Left kidney (tissue), 8 donors: ENCODE results near the gene ZNF248. TPM values are rescaled to one million over a fixed set of nuclear protein-coding genes. Genes with fewer than 3 reads are reported as not detected.
"Not testable (repeated sequence)": the region's sequence is repeated elsewhere in the genome, so short reads cannot be mapped to it uniquely, and the experiment has no call there.

Source experiments
- DNase-seq: peaks from one replicate; pipeline ENCODE4 v3.0.0-alpha.2; 2013
- long read RNA-seq, 8 donors: transcript quantifications; one replicate each; lab custom pipeline, GENCODE V29; 2026
- polyA plus RNA-seq: library from polyadenylated mRNA; unstranded; fragments of 120-200 nt; gene quantifications from one replicate; pipeline ENCODE4 v1.2.1, GENCODE V29; 2013; ENCODE audit not compliant: insufficient read length

ZNF248 gene
- 47.3 TPM for polyA plus RNA-seq
- long read RNA-seq, donor 1, full-length matches to known transcripts, result 9 of 9 reads
- long read RNA-seq, donor 1, partial matches to known transcripts, result 0 of 9 reads
- long read RNA-seq, donor 1, other reads (novel, unspliced or antisense), result 0 of 9 reads
- long read RNA-seq, donor 2, full-length matches to known transcripts, result 4 of 14 reads
- long read RNA-seq, donor 2, partial matches to known transcripts, result 0 of 14 reads
- long read RNA-seq, donor 2, other reads (novel, unspliced or antisense), result 10 of 14 reads
- long read RNA-seq, donor 3, full-length matches to known transcripts, result 4 of 28 reads
- long read RNA-seq, donor 3, partial matches to known transcripts, result 24 of 28 reads
- long read RNA-seq, donor 3, other reads (novel, unspliced or antisense), result 0 of 28 reads
- long read RNA-seq, donor 4, partial matches to known transcripts, result 0 of 1 reads
- long read RNA-seq, donor 4, other reads (novel, unspliced or antisense), result 0 of 1 reads
- long read RNA-seq, donor 5, full-length matches to known transcripts, result 8 of 8 reads
- long read RNA-seq, donor 5, partial matches to known transcripts, result 0 of 8 reads
- long read RNA-seq, donor 5, other reads (novel, unspliced or antisense), result 0 of 8 reads
- long read RNA-seq, donor 6, full-length matches to known transcripts, result 6 of 6 reads
- long read RNA-seq, donor 6, partial matches to known transcripts, result 0 of 6 reads
- long read RNA-seq, donor 6, other reads (novel, unspliced or antisense), result 0 of 6 reads
- long read RNA-seq, donor 7, full-length matches to known transcripts, result 11 of 22 reads
- long read RNA-seq, donor 7, partial matches to known transcripts, result 11 of 22 reads
- long read RNA-seq, donor 7, other reads (novel, unspliced or antisense), result 0 of 22 reads
- long read RNA-seq, donor 8, result 0 reads

- DNase-seq, result peak; percentile 97
Observed at GRCh38 chr10:37857287-37858211, at the start of gene ZNF248. Gene ZNF248 (minus strand): TSS chr10:37857610. CDS start chr10:37856310, 1,300 bp downstream.

GRCh38 chr10:37906382-37906781 lies 49.0 kb upstream of the ZNF248 start:
- DNase-seq, result no peak

- DNase-seq, result no peak
Observed at GRCh38 chr10:37896436-37896835, 39.0 kb upstream of the ZNF248 start.

- DNase-seq, result no peak
Observed at GRCh38 chr10:37895674-37896073, 38.3 kb upstream of the ZNF248 start.

- DNase-seq, result no peak
Observed at GRCh38 chr10:37885850-37886249, 28.4 kb upstream of the ZNF248 start.

- DNase-seq, result no peak
Observed at GRCh38 chr10:37872955-37873354, 15.5 kb upstream of the ZNF248 start.

GRCh38 chr10:37872283-37872682 lies 14.9 kb upstream of the ZNF248 start:
- no peak for DNase-seq

- DNase-seq, result no peak
Observed at GRCh38 chr10:37871568-37872251, 14.3 kb upstream of the ZNF248 start.

GRCh38 chr10:37871143-37871542 lies 13.7 kb upstream of the ZNF248 start:
- DNase-seq, result no peak

- no peak for DNase-seq
Observed at GRCh38 chr10:37868796-37869195, 11.4 kb upstream of the ZNF248 start.

- DNase-seq, result no peak
Observed at GRCh38 chr10:37865957-37866803, 8.8 kb upstream of the ZNF248 start.

GRCh38 chr10:37865264-37865663 lies 7.9 kb upstream of the ZNF248 start:
- DNase-seq, result no peak

- no peak for DNase-seq
Observed at GRCh38 chr10:37860494-37861190, 3.2 kb upstream of the ZNF248 start.

GRCh38 chr10:37859270-37859669 lies 1.9 kb upstream of the ZNF248 start:
- DNase-seq, result not testable (repeated sequence)

GRCh38 chr10:37856881-37857286 lies 526 bp downstream of the ZNF248 start:
- peak; percentile 19 for DNase-seq

GRCh38 chr10:37855636-37856035 lies 1.8 kb downstream of the ZNF248 start:
- no peak for DNase-seq

- DNase-seq, result no peak
Observed at GRCh38 chr10:37854626-37855025, 2.8 kb downstream of the ZNF248 start.

GRCh38 chr10:37844644-37845043 lies 12.8 kb downstream of the ZNF248 start:
- DNase-seq, result no peak

- DNase-seq, result no peak
Observed at GRCh38 chr10:37839243-37839642, 18.2 kb downstream of the ZNF248 start.
